NCI-H146 treated with DMSO at 0.1 percent for 48 hours (cell line): ENCODE results near the gene RBM20.
"Not testable (repeated sequence)": the region's sequence is repeated elsewhere in the genome, so short reads cannot be mapped to it uniquely, and the experiment has no call there.

ENCODE experiments used
- DNase-seq: peaks from one replicate; lab custom pipeline; 2025; ENCODE audit not compliant: unreplicated experiment; lab: John Stamatoyannopoulos, UW

The RBM20 gene

GRCh38 chr10:110643653-110644597, at the start of gene RBM20:
Gene RBM20 (plus strand): TSS chr10:110644336. CDS start chr10:110644455, 119 bp downstream.
- DNase-seq: no peak

DNA sequence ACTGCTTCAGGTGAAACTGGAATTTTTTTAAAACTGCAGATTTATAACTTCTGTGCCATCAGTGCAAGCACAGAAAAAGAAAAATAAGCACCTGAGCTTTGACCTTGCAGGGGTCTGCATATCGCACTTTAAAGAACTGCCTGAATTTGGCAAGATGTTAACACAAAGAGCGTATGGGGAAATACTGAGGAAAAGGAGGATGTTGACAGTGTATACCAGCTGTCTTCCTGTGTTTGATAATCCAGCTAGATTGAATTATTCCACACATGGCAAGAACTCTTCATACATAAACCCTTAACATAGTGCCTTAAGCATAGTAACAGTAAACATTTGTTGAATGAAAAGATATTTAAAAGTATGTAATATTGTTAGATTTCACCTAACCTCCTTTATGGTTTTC, 46.7 kb upstream of the RBM20 start:
- no peak for DNase-seq

GRCh38 chr10:110600487-110601101, 43.5 kb upstream of the RBM20 start:
- no peak for DNase-seq

GRCh38 chr10:110601581-110601980, 42.6 kb upstream of the RBM20 start:
- no peak for DNase-seq

GRCh38 chr10:110608087-110608486, 36.0 kb upstream of the RBM20 start:
- DNase-seq: no peak

- no peak for DNase-seq
Observed at GRCh38 chr10:110609605-110610004, 34.5 kb upstream of the RBM20 start.

- DNase-seq: peak; percentile 57
Observed at GRCh38 chr10:110610308-110610774, 33.8 kb upstream of the RBM20 start.

GRCh38 chr10:110610781-110611180, 33.4 kb upstream of the RBM20 start:
- DNase-seq: not testable (repeated sequence)

- DNase-seq: no peak
Observed at GRCh38 chr10:110612087-110612486, 32.0 kb upstream of the RBM20 start.

DNA sequence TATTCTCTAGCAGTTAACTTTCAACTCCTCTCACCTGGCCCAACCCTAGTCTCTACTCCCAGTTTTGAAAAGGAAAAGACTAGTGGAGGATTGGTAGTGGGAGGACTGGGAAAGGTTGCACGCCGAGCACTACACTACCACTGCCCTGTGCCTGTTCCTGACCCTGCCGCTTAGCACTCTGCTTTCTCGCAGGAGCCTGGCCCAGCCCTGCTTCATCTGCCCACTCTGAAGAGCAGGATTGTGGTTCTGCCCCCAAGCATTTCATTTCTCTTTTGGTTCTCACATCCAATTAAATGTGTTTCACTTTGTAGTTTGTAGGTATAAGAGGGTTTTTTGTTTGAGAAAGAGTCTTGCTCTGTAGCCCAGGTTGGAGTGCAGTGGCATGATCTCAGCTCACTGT, 31.5 kb upstream of the RBM20 start:
- no peak for DNase-seq

DNA sequence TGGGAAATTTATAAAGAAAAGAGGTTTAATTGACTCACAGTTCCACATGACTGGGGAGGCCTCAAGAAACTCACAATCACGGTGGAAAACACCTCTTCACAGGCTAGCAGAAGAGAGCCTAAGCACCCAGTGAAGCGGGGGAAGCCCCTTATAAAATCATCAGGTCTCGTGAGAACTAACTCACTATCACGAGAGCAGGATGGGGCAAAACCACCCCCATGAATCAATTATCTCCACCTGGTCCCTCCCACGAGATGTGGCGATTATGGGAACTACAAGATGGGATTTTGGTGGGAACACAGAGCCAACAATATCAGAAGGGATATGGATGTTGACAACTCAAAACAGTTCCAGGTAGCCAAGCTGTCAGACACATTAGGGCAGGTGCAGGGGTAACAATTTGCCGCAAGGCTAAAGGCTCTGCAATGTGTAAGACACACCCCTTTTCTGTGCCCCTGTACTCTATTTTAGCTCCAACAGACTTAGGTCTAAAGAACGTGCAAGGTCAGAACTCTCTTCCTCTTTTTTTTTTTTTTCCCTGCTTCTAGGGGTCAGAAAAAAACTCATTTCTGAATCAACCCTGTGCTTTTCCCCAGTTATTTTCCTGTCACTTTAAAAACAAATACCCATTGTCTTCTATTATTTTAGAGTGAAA, 30.7 kb upstream of the RBM20 start:
- no peak for DNase-seq

DNA sequence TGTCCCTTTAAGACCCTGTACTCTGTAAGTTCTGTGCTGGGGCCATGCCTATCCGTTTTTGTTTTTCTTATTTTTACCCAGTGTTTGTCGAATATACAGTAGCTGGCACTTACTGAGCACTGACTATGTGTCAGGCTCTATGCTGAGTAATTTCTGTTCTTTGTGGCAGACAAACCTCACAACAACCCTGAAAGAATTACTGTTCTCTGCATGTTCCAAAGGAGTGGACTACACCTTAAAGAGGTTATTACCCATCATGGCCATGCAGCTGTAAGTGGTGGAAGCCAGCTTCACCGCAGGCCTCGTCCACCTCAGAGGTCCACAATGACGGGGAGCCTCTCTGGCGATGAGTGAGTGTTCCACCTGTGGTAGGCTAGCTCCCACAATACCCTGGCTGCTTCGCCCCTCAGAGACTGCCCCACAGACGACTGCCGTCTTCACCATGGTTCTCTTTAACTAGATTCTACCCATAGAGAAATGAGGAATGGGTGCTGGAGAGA, 30.1 kb upstream of the RBM20 start:
- no peak for DNase-seq

DNA sequence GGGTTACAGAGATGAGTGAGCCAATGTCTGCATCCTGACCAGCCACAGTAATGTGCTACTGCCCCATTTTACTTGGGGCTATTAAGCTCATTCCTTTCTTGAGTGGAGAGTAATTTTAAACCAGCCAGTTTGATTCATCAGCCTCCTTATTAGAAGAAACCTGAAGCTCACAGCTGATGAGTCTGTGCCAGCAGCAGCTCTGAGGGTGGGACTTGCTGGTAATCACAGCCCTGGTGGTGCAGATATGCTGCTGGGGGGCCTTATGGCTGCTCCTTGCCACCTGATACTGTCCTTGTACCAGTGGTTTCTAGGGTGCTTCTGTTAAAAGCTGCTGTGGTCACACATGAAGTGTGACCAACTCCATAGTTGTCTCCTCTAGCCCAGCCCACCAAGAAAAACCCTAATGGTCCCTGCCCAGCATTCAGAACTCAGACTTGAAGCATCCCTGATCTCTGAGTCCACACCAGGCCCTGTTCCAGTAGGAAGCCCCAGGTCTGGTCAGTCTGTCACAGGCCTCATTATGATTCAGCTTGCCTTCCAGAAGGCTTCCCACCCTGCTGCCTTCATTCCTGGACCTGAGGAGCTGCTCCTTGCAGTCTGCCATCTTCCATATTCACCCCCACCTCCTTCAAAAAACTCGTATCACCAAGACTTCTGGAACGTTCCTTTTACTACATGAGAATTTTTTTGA, 28.9 kb upstream of the RBM20 start:
- DNase-seq: peak; percentile 14

- DNase-seq: no peak
Observed at GRCh38 chr10:110616493-110617033, 27.6 kb upstream of the RBM20 start.

GRCh38 chr10:110617425-110618229, 26.5 kb upstream of the RBM20 start:
- peak; percentile 79 for DNase-seq

GRCh38 chr10:110618230-110618610, 25.9 kb upstream of the RBM20 start:
- no peak for DNase-seq

GRCh38 chr10:110619514-110620397, 24.4 kb upstream of the RBM20 start:
- no peak for DNase-seq

- DNase-seq: no peak
Observed at GRCh38 chr10:110620398-110620719, 23.8 kb upstream of the RBM20 start.

DNA sequence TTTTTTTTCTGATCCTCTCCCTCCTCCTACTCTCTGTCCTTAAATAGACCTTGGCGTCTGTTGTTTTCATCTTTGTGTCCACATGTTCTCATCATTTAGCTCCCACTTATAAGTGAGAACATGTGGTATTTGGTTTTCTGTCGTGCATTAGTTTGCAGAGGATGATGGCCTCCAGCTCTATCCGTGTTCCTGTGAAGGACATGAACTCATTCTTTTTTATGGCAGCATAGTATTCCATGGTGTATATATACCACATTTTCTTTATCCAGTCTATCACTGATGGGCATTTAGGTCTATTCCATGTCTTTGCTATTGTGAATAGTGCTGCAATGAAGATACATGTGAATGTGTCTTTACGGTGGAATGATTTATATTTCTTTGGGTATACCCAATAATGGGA, 20.8 kb upstream of the RBM20 start:
- DNase-seq: not testable (repeated sequence)
